ENCODE measurements around the gene SORCS2.

SORCS2 gene

DNA sequence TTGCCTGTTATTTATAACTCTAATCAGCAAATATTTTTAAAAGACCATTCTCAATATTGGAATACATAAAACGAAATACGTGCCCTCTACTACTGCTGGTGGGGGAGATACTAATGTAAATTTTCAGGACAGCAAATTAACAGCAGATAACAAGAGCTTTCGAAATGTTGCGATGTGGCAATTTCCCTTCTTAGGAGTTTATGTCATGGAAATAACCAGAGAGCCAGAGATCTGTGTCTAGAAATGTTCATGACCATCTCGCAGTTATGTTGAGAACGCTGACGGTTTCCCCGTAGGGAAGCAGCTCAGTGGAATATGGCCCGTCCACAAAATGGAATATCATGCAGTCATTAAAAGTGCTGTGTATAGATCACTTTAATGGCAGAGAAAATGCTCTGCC is 480.8 kb downstream of the SORCS2 start:
- Histone ChIP-seq H3K4me1 (ENCODE audit: control insufficient read depth, insufficient read depth, low read length) (peaks cover 6% of the 10 kb centered on the region; the same call in 1 of the 2 replicates), H3K36me3 (ENCODE audit: control insufficient read depth, insufficient read depth, low read length) (no peaks in the 10 kb centered on the region), H3K9me3 (ENCODE audit: control insufficient read depth, insufficient read depth, low read depth, low read length) (no peaks in the 10 kb centered on the region), H3K27ac (ENCODE audit: low read depth, low read length) (no peak overlapping the region), H3K9ac (ENCODE audit: low read length) (no peak overlapping the region), H3K4me3 (ENCODE audit: low read depth, low read length) (no peak overlapping the region), H3K27me3 (ENCODE audit: control insufficient read depth, insufficient read depth, low read length) (no peaks in the 10 kb centered on the region)

DNA sequence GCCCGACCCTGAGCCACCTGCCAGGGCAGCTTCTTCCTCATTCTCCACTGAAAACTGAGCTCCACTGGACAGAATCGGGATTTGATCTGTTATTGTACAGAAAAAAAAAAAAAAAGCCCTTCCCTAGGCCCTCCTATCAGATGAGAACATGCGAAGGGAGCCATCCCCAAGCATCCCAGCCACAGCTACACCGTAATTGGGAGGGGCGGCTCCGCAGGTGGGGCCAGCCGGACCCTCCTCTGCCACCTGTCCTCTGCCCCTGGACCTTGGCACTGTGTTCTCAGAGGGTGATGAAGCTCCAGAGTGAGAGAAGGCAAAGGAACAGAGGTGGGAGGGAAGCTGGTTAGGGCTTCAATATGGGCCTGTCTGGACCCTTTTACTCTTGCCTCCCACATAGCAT is 482.4 kb downstream of the SORCS2 start:
- no peak overlapping the region for H3K9ac ChIP-seq (ENCODE audit: low read length)
- no peak overlapping the region for H3K27ac ChIP-seq (ENCODE audit: low read depth, low read length)
- H3K4me1 ChIP-seq (ENCODE audit: control insufficient read depth, insufficient read depth, low read length): peaks cover 6% of the 10 kb centered on the region; the same call in 1 of the 2 replicates
- H3K36me3 ChIP-seq (ENCODE audit: control insufficient read depth, insufficient read depth, low read length): no peaks in the 10 kb centered on the region
- no peaks in the 10 kb centered on the region for H3K27me3 ChIP-seq (ENCODE audit: control insufficient read depth, insufficient read depth, low read length)
- H3K9me3 ChIP-seq (ENCODE audit: control insufficient read depth, insufficient read depth, low read depth, low read length): no peaks in the 10 kb centered on the region
- no peak overlapping the region for H3K4me3 ChIP-seq (ENCODE audit: low read depth, low read length)

DNA sequence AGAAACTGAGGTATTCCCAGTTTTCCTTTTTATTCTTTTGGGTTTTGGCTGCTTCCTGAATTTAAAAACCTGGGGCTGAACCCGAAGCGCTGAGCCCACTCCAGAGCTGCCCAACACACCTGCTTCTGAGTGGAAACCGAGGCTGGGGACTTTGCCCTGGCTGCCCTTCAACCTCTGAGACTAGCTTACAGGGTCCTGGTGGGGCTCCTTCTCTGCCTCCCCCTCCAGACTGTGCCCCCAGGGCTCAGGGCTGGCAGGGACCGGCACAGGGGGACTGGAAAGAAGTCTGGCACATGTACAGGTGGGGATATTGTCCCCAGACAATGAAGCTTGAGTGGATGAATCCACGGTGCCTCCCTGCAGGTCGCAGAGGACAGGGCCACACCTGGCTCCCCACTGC is 482.8 kb downstream of the SORCS2 start:
- Histone ChIP-seq H3K4me3 (ENCODE audit: low read depth, low read length) (no peak overlapping the region), H3K27me3 (ENCODE audit: control insufficient read depth, insufficient read depth, low read length) (no peaks in the 10 kb centered on the region), H3K27ac (ENCODE audit: low read depth, low read length) (no peak overlapping the region), H3K36me3 (ENCODE audit: control insufficient read depth, insufficient read depth, low read length) (no peaks in the 10 kb centered on the region), H3K9me3 (ENCODE audit: control insufficient read depth, insufficient read depth, low read depth, low read length) (no peaks in the 10 kb centered on the region), H3K9ac (ENCODE audit: low read length) (no peak overlapping the region), H3K4me1 (ENCODE audit: control insufficient read depth, insufficient read depth, low read length) (peaks cover 6% of the 10 kb centered on the region; the same call in 1 of the 2 replicates)

DNA sequence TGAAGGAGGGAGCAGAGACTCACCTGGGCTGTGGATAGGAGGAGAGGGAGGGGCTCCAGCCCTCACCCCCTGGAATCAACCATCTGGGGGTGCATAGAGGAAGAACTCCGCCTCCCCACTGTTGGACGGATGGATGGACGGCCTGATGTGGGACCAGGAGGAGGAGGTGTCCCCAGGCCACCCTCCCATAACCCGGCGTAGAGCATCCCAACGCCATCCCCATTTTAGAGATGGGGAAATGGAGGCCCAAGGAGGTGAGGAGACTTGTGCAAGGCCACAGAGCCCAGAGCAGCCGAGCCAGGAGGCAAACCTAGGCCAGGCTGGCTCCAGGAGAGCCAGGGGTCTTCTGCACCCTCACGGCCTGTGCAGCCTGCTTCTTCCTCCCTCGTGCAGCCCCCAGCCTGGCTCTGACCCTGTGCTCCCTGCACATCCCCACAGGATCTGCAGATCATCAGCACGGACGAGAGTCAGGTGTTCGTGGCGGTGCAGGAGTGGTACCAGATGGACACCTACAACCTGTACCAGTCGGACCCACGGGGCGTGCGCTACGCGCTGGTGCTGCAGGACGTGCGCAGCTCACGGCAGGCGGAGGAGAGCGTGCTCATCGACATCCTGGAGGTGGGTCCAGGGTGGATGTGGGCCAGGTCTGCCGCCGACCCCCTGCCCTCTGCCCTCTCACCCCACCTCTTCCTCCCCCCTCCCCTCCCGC is 483.4 kb downstream of the SORCS2 start:
- no peaks in the 10 kb centered on the region for H3K36me3 ChIP-seq (ENCODE audit: control insufficient read depth, insufficient read depth, low read length)
- H3K4me1 ChIP-seq (ENCODE audit: control insufficient read depth, insufficient read depth, low read length): peaks cover 6% of the 10 kb centered on the region; the same call in 1 of the 2 replicates
- no peaks in the 10 kb centered on the region for H3K9me3 ChIP-seq (ENCODE audit: control insufficient read depth, insufficient read depth, low read depth, low read length)
- no peak overlapping the region for H3K27ac ChIP-seq (ENCODE audit: low read depth, low read length)
- no peak overlapping the region for H3K4me3 ChIP-seq (ENCODE audit: low read depth, low read length)
- no peaks in the 10 kb centered on the region for H3K27me3 ChIP-seq (ENCODE audit: control insufficient read depth, insufficient read depth, low read length)
- no peak overlapping the region for H3K9ac ChIP-seq (ENCODE audit: low read length)

DNA sequence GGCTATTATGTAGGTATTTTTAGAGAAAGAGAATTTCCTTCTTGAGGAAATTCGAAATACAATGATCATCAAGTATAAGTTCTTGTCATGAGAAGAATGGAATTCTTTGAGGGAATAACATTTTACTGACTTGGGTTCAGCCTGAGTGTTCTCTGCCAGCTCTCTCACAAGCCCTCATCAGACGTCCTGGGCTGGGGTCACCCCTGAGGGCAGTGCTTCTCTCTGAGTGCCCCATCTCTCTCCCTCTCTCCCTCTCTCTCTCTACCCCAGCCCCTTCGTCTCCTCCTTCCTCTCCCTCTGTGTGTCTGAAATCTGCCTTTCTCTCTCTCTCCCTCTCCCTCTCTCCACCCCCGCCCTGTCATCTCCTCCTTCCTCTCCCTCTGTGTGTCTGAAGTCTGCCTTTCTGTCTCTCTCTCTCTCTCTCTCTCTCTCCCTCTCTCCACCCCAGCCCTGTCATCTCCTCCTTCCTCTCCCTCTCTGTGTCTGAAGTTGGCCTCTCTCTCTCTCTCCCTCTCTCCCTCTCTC is 484.1 kb downstream of the SORCS2 start:
- Histone ChIP-seq H3K9ac (ENCODE audit: low read length) (no peak overlapping the region), H3K4me1 (ENCODE audit: control insufficient read depth, insufficient read depth, low read length) (peaks cover 6% of the 10 kb centered on the region; the same call in 1 of the 2 replicates), H3K36me3 (ENCODE audit: control insufficient read depth, insufficient read depth, low read length) (no peaks in the 10 kb centered on the region), H3K27ac (ENCODE audit: low read depth, low read length) (no peak overlapping the region), H3K4me3 (ENCODE audit: low read depth, low read length) (no peak overlapping the region), H3K27me3 (ENCODE audit: control insufficient read depth, insufficient read depth, low read length) (no peaks in the 10 kb centered on the region), H3K9me3 (ENCODE audit: control insufficient read depth, insufficient read depth, low read depth, low read length) (peaks cover 4% of the 10 kb centered on the region; the same call in 1 of the 2 replicates)

DNA sequence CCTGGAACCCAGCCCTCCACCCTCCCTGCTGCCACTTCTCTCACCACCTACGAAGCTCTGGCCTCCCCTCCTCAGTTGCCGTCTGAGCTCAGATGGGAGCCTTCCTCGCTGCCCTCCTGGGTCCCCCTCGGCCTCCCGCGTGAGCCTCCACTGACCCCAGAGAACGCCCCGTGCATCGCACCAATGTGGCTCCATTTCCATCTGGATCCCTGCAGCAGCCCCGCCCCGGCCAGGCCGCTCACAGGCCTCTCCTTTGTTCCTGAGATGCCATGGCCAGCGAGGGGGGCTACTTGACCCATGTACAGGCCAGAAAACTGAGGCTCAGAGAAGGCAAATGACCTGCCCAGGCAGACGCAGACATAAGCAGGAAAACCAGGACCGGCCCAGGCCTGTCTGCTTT is 484.7 kb downstream of the SORCS2 start:
- Histone ChIP-seq H3K9ac (ENCODE audit: low read length) (no peak overlapping the region), H3K9me3 (ENCODE audit: control insufficient read depth, insufficient read depth, low read depth, low read length) (peaks cover 11% of the 10 kb centered on the region), H3K4me3 (ENCODE audit: low read depth, low read length) (no peak overlapping the region), H3K36me3 (ENCODE audit: control insufficient read depth, insufficient read depth, low read length) (no peaks in the 10 kb centered on the region), H3K4me1 (ENCODE audit: control insufficient read depth, insufficient read depth, low read length) (peaks cover 6% of the 10 kb centered on the region; the same call in 1 of the 2 replicates), H3K27me3 (ENCODE audit: control insufficient read depth, insufficient read depth, low read length) (no peaks in the 10 kb centered on the region), H3K27ac (ENCODE audit: low read depth, low read length) (no peak overlapping the region)

DNA sequence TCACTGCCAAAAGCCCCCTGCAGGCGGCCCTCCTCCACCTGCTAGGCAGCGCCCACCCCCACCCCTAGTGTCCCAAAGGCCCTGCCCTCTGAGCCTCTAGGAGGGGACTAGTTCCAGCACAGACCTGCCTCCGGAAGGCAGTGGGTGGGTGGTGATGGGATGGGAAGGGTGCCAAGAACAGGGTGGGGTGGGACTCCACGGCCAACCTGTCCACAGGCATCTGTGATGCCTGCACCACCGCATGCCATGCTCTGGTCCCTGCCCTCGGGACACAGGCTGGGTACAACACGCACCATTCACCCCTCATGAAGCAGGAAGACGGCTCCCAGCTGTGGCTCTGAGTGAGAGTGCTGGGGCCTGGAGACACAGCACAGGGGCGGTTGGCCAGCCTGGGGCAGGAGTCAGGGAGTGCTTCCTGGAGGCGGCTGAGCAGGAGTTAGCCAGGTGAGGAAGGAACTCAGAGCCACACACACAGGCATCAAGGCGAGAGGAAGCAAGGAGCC is 485.5 kb downstream of the SORCS2 start:
- Histone ChIP-seq H3K4me1 (ENCODE audit: control insufficient read depth, insufficient read depth, low read length) (peaks cover 6% of the 10 kb centered on the region; the same call in 1 of the 2 replicates), H3K27ac (ENCODE audit: low read depth, low read length) (no peak overlapping the region), H3K27me3 (ENCODE audit: control insufficient read depth, insufficient read depth, low read length) (no peaks in the 10 kb centered on the region), H3K9me3 (ENCODE audit: control insufficient read depth, insufficient read depth, low read depth, low read length) (peaks cover 18% of the 10 kb centered on the region), H3K36me3 (ENCODE audit: control insufficient read depth, insufficient read depth, low read length) (no peaks in the 10 kb centered on the region), H3K4me3 (ENCODE audit: low read depth, low read length) (no peak overlapping the region), H3K9ac (ENCODE audit: low read length) (no peak overlapping the region)

DNA sequence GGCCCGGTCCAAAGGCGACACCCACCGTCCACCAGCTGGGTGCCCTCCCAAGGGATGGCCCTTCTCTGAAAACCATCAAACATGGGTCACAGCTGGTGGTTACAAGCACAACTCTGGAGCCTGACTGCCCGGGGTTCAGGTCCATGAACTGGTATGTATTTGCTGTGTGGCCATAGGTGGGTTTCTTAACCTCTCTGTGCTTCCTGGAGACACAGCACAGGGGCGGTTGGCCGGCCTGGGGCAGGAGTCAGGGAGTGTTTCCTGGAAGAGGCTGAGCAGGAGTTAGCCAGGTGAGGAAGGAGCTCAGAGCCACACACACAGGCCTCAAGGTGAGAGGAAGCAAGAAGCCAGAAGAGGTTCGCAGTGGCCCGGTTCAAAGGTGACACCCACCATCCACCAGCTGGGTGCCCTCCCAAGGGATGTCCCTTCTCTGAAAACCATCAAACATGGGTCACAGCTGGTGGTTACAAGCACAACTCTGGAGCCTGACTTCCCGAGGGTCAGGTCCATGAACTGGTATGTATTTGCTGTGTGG is 486.0 kb downstream of the SORCS2 start:
- Histone ChIP-seq H3K4me3 (ENCODE audit: low read depth, low read length) (no peak overlapping the region), H3K9ac (ENCODE audit: low read length) (no peak overlapping the region), H3K4me1 (ENCODE audit: control insufficient read depth, insufficient read depth, low read length) (peaks cover 6% of the 10 kb centered on the region; the same call in 1 of the 2 replicates), H3K36me3 (ENCODE audit: control insufficient read depth, insufficient read depth, low read length) (no peaks in the 10 kb centered on the region), H3K27ac (ENCODE audit: low read depth, low read length) (no peak overlapping the region), H3K9me3 (ENCODE audit: control insufficient read depth, insufficient read depth, low read depth, low read length) (peaks cover 24% of the 10 kb centered on the region), H3K27me3 (ENCODE audit: control insufficient read depth, insufficient read depth, low read length) (no peaks in the 10 kb centered on the region)

DNA sequence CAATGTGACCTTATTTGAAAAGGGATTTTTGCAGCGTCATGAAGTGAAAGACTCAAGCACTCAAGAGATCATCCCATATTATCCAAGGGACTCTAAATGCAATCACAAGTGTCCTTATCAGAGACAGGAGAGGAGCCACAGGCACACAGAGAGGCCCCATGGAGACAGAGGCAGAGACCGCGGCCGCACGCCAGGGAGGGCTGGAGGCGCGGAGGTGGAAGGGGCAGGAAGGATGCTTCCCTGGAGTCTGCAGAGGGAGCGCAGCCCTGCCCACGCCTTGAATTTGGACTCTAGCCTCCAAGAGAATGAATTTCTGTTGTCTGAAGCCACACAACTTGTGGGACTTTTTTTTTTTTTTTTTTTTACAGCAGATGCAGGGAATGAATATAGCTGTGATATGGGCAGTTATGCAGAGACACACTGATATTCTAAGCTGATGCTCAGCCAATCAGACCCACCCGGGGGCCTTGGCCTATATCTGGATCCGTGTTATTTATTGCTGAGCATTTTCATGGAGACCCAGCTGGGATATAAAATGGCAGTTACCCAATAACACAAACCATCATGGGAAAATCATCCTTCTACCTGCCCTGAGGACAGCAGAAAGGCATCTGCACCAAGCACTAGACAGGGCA is 487.2 kb downstream of the SORCS2 start:
- Histone ChIP-seq H3K9ac (ENCODE audit: low read length) (no peak overlapping the region), H3K4me1 (ENCODE audit: control insufficient read depth, insufficient read depth, low read length) (peaks cover 6% of the 10 kb centered on the region; the same call in 1 of the 2 replicates), H3K4me3 (ENCODE audit: low read depth, low read length) (no peak overlapping the region), H3K9me3 (ENCODE audit: control insufficient read depth, insufficient read depth, low read depth, low read length) (peaks cover 35% of the 10 kb centered on the region), H3K27ac (ENCODE audit: low read depth, low read length) (no peak overlapping the region), H3K27me3 (ENCODE audit: control insufficient read depth, insufficient read depth, low read length) (no peaks in the 10 kb centered on the region), H3K36me3 (ENCODE audit: control insufficient read depth, insufficient read depth, low read length) (no peaks in the 10 kb centered on the region)

DNA sequence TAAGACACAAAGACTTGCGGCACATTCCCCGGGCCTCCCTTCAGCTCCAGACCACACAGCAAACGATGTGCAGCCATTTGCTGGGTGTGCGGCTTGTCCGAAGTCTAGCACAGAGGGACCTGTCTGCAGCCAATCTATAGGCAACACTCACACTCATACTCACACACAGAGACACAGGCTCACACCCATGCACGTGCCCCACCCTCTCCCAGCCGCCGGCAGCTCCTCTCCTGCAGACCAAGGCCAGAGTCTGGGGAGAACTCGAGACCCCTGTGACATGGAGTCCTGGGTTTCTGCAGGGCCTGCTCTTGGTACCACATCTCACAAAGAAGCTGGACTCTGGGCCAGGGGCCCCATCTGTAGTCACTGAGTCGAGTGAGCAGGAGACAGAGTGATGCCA is 487.8 kb downstream of the SORCS2 start:
- peaks cover 6% of the 10 kb centered on the region; the same call in 1 of the 2 replicates for H3K4me1 ChIP-seq (ENCODE audit: control insufficient read depth, insufficient read depth, low read length)
- H3K4me3 ChIP-seq (ENCODE audit: low read depth, low read length): no peak overlapping the region
- no peak overlapping the region for H3K27ac ChIP-seq (ENCODE audit: low read depth, low read length)
- H3K27me3 ChIP-seq (ENCODE audit: control insufficient read depth, insufficient read depth, low read length): no peaks in the 10 kb centered on the region
- H3K36me3 ChIP-seq (ENCODE audit: control insufficient read depth, insufficient read depth, low read length): no peaks in the 10 kb centered on the region
- no peak overlapping the region for H3K9ac ChIP-seq (ENCODE audit: low read length)
- H3K9me3 ChIP-seq (ENCODE audit: control insufficient read depth, insufficient read depth, low read depth, low read length): peaks cover 36% of the 10 kb centered on the region

DNA sequence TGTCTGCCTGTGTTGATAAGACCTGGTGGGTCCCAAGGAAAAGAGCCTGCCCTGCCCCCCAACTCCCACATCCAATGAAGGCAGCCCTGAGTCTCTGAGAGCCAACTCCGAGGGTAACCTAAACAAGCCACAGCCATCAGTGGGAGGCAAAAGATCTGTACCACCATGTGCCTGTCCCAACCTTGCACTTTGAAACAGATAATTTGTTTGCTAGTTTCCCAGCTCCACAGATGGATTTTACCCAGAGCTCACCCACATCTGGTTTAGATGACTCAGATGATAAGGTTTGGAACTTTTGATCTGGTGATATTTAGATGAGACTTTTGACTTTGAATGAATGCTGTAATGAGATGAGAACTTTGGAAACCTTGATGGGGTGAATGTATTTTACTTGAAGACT is 488.4 kb downstream of the SORCS2 start:
- H3K4me3 ChIP-seq (ENCODE audit: low read depth, low read length): no peak overlapping the region
- H3K36me3 ChIP-seq (ENCODE audit: control insufficient read depth, insufficient read depth, low read length): no peaks in the 10 kb centered on the region
- H3K27me3 ChIP-seq (ENCODE audit: control insufficient read depth, insufficient read depth, low read length): no peaks in the 10 kb centered on the region
- H3K9me3 ChIP-seq (ENCODE audit: control insufficient read depth, insufficient read depth, low read depth, low read length): peaks cover 36% of the 10 kb centered on the region
- H3K27ac ChIP-seq (ENCODE audit: low read depth, low read length): no peak overlapping the region
- H3K4me1 ChIP-seq (ENCODE audit: control insufficient read depth, insufficient read depth, low read length): peaks cover 6% of the 10 kb centered on the region; the same call in 1 of the 2 replicates
- no peak overlapping the region for H3K9ac ChIP-seq (ENCODE audit: low read length)
